ENCODE data around the gene PRDM16. TPM values are rescaled to one million over a fixed set of nuclear protein-coding genes. Genes with fewer than 3 reads are reported as not detected.

PRDM16 gene
- total RNA-seq, 1 donor from 2014 or later: 0.43 TPM

- Mint-ChIP-seq H3K36me3 (ENCODE audit: low read depth, unreplicated experiment) (no peaks in the 10 kb centered on the region), H3K9me3 (ENCODE audit: unreplicated experiment) (no peaks in the 10 kb centered on the region), H3K27me3 (ENCODE audit: low read depth, unreplicated experiment) (peaks cover 51% of the 10 kb centered on the region), H3K4me3 (ENCODE audit: unreplicated experiment) (no peak overlapping the region), H3K4me1 (ENCODE audit: low read depth, unreplicated experiment) (no peaks in the 10 kb centered on the region), H3K27ac (ENCODE audit: unreplicated experiment) (no peak overlapping the region)
- Histone ChIP-seq H3K9ac (ENCODE audit: low read length) (no peak overlapping the region), H3K9me3 (ENCODE audit: insufficient read depth, low read depth, low read length) (no peaks in the 10 kb centered on the region), H3K36me3 (ENCODE audit: insufficient read depth, low read length) (no peaks in the 10 kb centered on the region), H2AFZ (ENCODE audit: low read depth, low read length) (no peak overlapping the region), H3K4me3 (ENCODE audit: insufficient read depth, low read depth, low read length) (no peak overlapping the region), H3K79me2 (ENCODE audit: insufficient read depth, low read length) (no peaks in the 10 kb centered on the region), H3K4me2 (ENCODE audit: low read length) (peak overlapping the region; percentile 62), H3K27ac (ENCODE audit: low read depth, low read length) (no peak overlapping the region), H3K27me3 (ENCODE audit: insufficient read depth, low read length) (peaks cover 9% of the 10 kb centered on the region), H4K20me1 (ENCODE audit: insufficient read depth, low read length) (peaks cover 35% of the 10 kb centered on the region), H3K4me1 (ENCODE audit: insufficient read depth, low read length) (peaks cover 7% of the 10 kb centered on the region)
- DNase-seq (ENCODE audit: low read depth) (no peak), FAIRE-seq (no peak)
- no peak for TF ChIP-seq EZH2 (IDR thresholded peaks at IDR 0.05; ENCODE audit: insufficient read depth, low read length)
- TF ChIP-seq CTCF (IDR thresholded peaks at IDR 0.05; ENCODE audit: insufficient read depth, low read depth, low read length): no peak
These were observed 71.4 kb downstream of the PRDM16 start for GRCh38 chr1:3140437-3140836.

- peaks cover 9% of the 10 kb centered on the region for H3K27me3 ChIP-seq (ENCODE audit: insufficient read depth, low read length)
- H3K79me2 ChIP-seq (ENCODE audit: insufficient read depth, low read length): no peaks in the 10 kb centered on the region
- no peak overlapping the region for H3K27ac ChIP-seq (ENCODE audit: low read depth, low read length)
- H3K9ac ChIP-seq (ENCODE audit: low read length): no peak overlapping the region
- Mint-ChIP-seq H3K27ac (ENCODE audit: unreplicated experiment) (no peak overlapping the region), H3K9me3 (ENCODE audit: unreplicated experiment) (no peaks in the 10 kb centered on the region), H3K4me1 (ENCODE audit: low read depth, unreplicated experiment) (no peaks in the 10 kb centered on the region), H3K36me3 (ENCODE audit: low read depth, unreplicated experiment) (no peaks in the 10 kb centered on the region), H3K27me3 (ENCODE audit: low read depth, unreplicated experiment) (peaks cover 51% of the 10 kb centered on the region), H3K4me3 (ENCODE audit: unreplicated experiment) (no peak overlapping the region)
- no peak for FAIRE-seq
- no peak overlapping the region for H3K4me3 ChIP-seq (ENCODE audit: insufficient read depth, low read depth, low read length)
- H3K9me3 ChIP-seq (ENCODE audit: insufficient read depth, low read depth, low read length): no peaks in the 10 kb centered on the region
- H3K4me1 ChIP-seq (ENCODE audit: insufficient read depth, low read length): peaks cover 7% of the 10 kb centered on the region
- H2AFZ ChIP-seq (ENCODE audit: low read depth, low read length): no peak overlapping the region
- no peaks in the 10 kb centered on the region for H3K36me3 ChIP-seq (ENCODE audit: insufficient read depth, low read length)
- no peak overlapping the region for H3K4me2 ChIP-seq (ENCODE audit: low read length)
- DNase-seq (ENCODE audit: low read depth): no peak
- H4K20me1 ChIP-seq (ENCODE audit: insufficient read depth, low read length): peaks cover 36% of the 10 kb centered on the region
- no peak for TF ChIP-seq EZH2 (IDR thresholded peaks at IDR 0.05; ENCODE audit: insufficient read depth, low read length)
- no peak for TF ChIP-seq CTCF (IDR thresholded peaks at IDR 0.05; ENCODE audit: insufficient read depth, low read depth, low read length)
These were observed 72.1 kb downstream of the PRDM16 start for GRCh38 chr1:3141129-3141528.

DNA sequence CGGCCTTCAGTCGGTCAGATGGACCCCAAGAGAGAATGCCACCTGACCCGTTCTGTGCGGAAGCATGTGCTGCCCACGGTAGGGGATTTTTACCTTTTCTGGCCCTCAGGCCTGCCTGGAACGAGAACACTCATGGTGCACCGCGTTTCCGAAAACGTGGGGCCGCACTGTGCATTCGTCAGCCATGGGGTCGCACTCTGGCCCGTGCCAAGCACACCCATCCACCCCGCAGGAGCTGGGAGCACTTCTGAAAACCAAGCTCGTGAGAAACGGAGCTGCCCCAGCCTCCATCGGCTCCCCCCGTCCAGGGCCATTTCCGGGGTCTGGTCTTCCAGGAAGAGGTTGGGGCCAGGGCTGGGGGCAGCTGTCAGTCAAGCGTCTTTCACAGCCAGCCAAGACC is 72.8 kb downstream of the PRDM16 start:
- Mint-ChIP-seq H3K9me3 (ENCODE audit: unreplicated experiment) (no peaks in the 10 kb centered on the region), H3K27me3 (ENCODE audit: low read depth, unreplicated experiment) (peaks cover 53% of the 10 kb centered on the region), H3K36me3 (ENCODE audit: low read depth, unreplicated experiment) (no peaks in the 10 kb centered on the region), H3K27ac (ENCODE audit: unreplicated experiment) (no peak overlapping the region), H3K4me1 (ENCODE audit: low read depth, unreplicated experiment) (no peaks in the 10 kb centered on the region), H3K4me3 (ENCODE audit: unreplicated experiment) (no peak overlapping the region)
- peaks cover 43% of the 10 kb centered on the region for H4K20me1 ChIP-seq (ENCODE audit: insufficient read depth, low read length)
- H3K9me3 ChIP-seq (ENCODE audit: insufficient read depth, low read depth, low read length): no peaks in the 10 kb centered on the region
- DNase-seq (ENCODE audit: low read depth) (no peak), FAIRE-seq (no peak)
- no peak overlapping the region for H3K9ac ChIP-seq (ENCODE audit: low read length)
- peaks cover 9% of the 10 kb centered on the region for H3K27me3 ChIP-seq (ENCODE audit: insufficient read depth, low read length)
- no peak for TF ChIP-seq EZH2 (IDR thresholded peaks at IDR 0.05; ENCODE audit: insufficient read depth, low read length)
- TF ChIP-seq CTCF (IDR thresholded peaks at IDR 0.05; ENCODE audit: insufficient read depth, low read depth, low read length): no peak
- no peak overlapping the region for H3K4me3 ChIP-seq (ENCODE audit: insufficient read depth, low read depth, low read length)
- no peaks in the 10 kb centered on the region for H3K79me2 ChIP-seq (ENCODE audit: insufficient read depth, low read length)
- H3K4me2 ChIP-seq (ENCODE audit: low read length): no peak overlapping the region
- H3K27ac ChIP-seq (ENCODE audit: low read depth, low read length): no peak overlapping the region
- H3K36me3 ChIP-seq (ENCODE audit: insufficient read depth, low read length): no peaks in the 10 kb centered on the region
- no peak overlapping the region for H2AFZ ChIP-seq (ENCODE audit: low read depth, low read length)
- H3K4me1 ChIP-seq (ENCODE audit: insufficient read depth, low read length): peaks cover 7% of the 10 kb centered on the region

All from astrocyte (in vitro differentiated cells and primary cell).